Right lobe of liver (tissue), 4 donors: ENCODE results near the gene MED12L.

Experiments
- CTCF ChIP-seq, 4 donors: fragments of 200-600 bp in 3 of 4; fragments of 450-650 bp in 1 of 4; IDR thresholded peaks; one replicate each; pipeline versions ENCODE4 v1.5.1 to v1.8.0; 2016 to 2022; ENCODE audit warnings: antibody characterized with exemption in 4 of 4, mild to moderate bottlenecking in 2 of 4
- POLR2A ChIP-seq: fragments of 450-650 bp; IDR thresholded peaks from one replicate; pipeline ENCODE4 v1.6.1; 2017; ENCODE audit warnings: antibody characterized with exemption, mild to moderate bottlenecking
- donor health status: DM: no; HTN: no; CAD: no.
- donor health status: DM: no; HTN: no; CAD: no.
- donor health status: DM: no; HTN: yes; CAD: no.

DNA sequence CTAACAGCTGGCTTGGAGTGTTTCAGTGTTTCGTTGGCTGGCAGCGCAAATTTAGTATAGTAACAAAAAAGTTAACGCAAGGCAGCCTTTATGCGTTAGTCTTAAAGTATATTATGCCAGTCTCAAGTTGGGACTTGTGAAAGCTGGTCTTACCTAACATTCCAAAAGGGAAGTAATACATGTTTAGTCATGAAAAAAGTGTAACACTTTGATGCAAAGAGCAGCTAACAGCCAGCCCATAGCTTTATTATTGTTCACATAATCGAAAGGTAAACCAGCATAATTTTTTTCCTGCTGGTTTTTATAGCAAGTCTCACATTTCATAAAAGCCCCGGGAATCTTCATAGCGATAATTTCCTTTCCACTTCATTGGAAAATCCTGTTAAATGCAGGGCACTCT, 233.5 kb downstream of the MED12L start:
- TF ChIP-seq POLR2A = no peak
- TF ChIP-seq CTCF (IDR thresholded peaks at IDR 0.05) = no peak
